A549 (cell line): ENCODE results near the gene ZFAND2B.

Source experiments
- BHLHE40 ChIP-seq: IDR thresholded peaks from 2 replicates; pipeline ENCODE4 v1.6.1; 2012; ENCODE audit warnings: low read depth, low read length, inconsistent platforms
- CBX8 ChIP-seq: fragments of 200-600 bp; sonication (generic); IDR thresholded peaks from 2 replicates; pipeline ENCODE4 v1.6.1; 2016
- CEBPB ChIP-seq, 2 experiments: fragments of >200 bp in 1 of 2; sonication (Bioruptor Twin) in 1 of 2; formaldehyde crosslinking in 1 of 2; IDR thresholded peaks; 2 replicates each; pipeline ENCODE4 v1.6.1; 2012 to 2016
- CHD2 ChIP-seq: fragments of 150-350 bp; IDR thresholded peaks from 2 replicates; pipeline ENCODE4 v1.6.1; 2014; ENCODE audit warnings: low read length; ENCODE audit not compliant: partially characterized antibody
- CTCF ChIP-seq: fragments of >200 bp; sonication (Bioruptor Twin); formaldehyde crosslinking; IDR thresholded peaks from 3 replicates; pipeline ENCODE4 v1.5.1; 2016
- FOSL2 ChIP-seq, 2 experiments: fragments of 450-650 bp in 1 of 2; fragments of >200 bp in 1 of 2; sonication (Bioruptor Twin) in 1 of 2; formaldehyde crosslinking; IDR thresholded peaks; 2 replicates each; pipeline versions ENCODE4 v1.5.0 to v1.6.1; 2016 to 2020; ENCODE audit warnings: mild to moderate bottlenecking in 1 of 2, moderate library complexity in 1 of 2
- KDM1A ChIP-seq: fragments of 200-600 bp; sonication (generic); IDR thresholded peaks from 2 replicates; pipeline ENCODE4 v1.6.1; 2016; ENCODE audit warnings: low read depth, mild to moderate bottlenecking
- MYC ChIP-seq: IDR thresholded peaks from 2 replicates; pipeline ENCODE4 v1.6.1; 2012; ENCODE audit warnings: mild to moderate bottlenecking, inconsistent platforms, low read length, improper control_type of control experiment, borderline replicate concordance
- NR3C1 ChIP-seq: fragments of >200 bp; sonication (Bioruptor Twin); formaldehyde crosslinking; IDR thresholded peaks from 3 replicates; pipeline ENCODE4 v1.6.1; 2017
- POLR2A ChIP-seq: IDR thresholded peaks from 2 replicates; pipeline ENCODE4 v1.6.1; 2012; ENCODE audit warnings: mild to moderate bottlenecking, low read length
- RAD21 ChIP-seq, 2 experiments: fragments of >200 bp in 1 of 2; sonication (Bioruptor Twin) in 1 of 2; formaldehyde crosslinking in 1 of 2; IDR thresholded peaks in 1 of 2; conservative IDR thresholded peaks in 1 of 2; 2 replicates in 1 of 2; 3 replicates in 1 of 2; pipeline ENCODE4 v1.6.1; 2012 to 2018; ENCODE audit warnings: inconsistent platforms in 1 of 2
- USF2 ChIP-seq: fragments of 450-650 bp; IDR thresholded peaks from 2 replicates; pipeline ENCODE4 v1.6.1; 2014; ENCODE audit warnings: antibody characterized with exemption

GRCh38 chr2:219250049-219250781, 43.6 kb downstream of the ZFAND2B start:
- no peak for TF ChIP-seq CEBPB (IDR thresholded peaks at IDR 0.05)
- no peak for TF ChIP-seq CTCF
- no peak for TF ChIP-seq POLR2A
- TF ChIP-seq KDM1A = no peak
- no peak for TF ChIP-seq CHD2
- TF ChIP-seq USF2 = no peak
- TF ChIP-seq NR3C1 = no peak
- no peak for TF ChIP-seq RAD21 (conservative IDR thresholded peaks at IDR 0.05 in 1 of 2, IDR thresholded peaks at IDR 0.05 in 1 of 2)
- no peak for TF ChIP-seq MYC
- no peak for TF ChIP-seq CBX8
- no peak for TF ChIP-seq FOSL2 (IDR thresholded peaks at IDR 0.05)
- no peak for TF ChIP-seq FOSL2 (CRISPR knock-in tag; IDR thresholded peaks at IDR 0.05)
- TF ChIP-seq BHLHE40 = no peak
